Osteoblast (primary cell): Measurements from ENCODE around the gene CHST13. TPM values are rescaled to one million over a fixed set of nuclear protein-coding genes. Genes with fewer than 3 reads are reported as not detected.

Experiments used
- DNase-seq: peaks from one replicate; pipeline ENCODE4 v3.0.0; 2011; ENCODE audit warnings: low spot score, mixed read lengths; ENCODE audit not compliant: insufficient read length; ENCODE audit errors: missing footprints
- H2AFZ ChIP-seq: 2 replicates; pipeline ENCODE4 v1.6.0; 2011; ENCODE audit warnings: mild to moderate bottlenecking, low read length
- H3K27ac ChIP-seq: 2 replicates; pipeline ENCODE4 v1.5.1; 2011; ENCODE audit warnings: mild to moderate bottlenecking, low read depth, low read length, moderate library complexity
- H3K27me3 ChIP-seq: 2 replicates; pipeline ENCODE4 v1.6.0; 2012; ENCODE audit warnings: mild to moderate bottlenecking, control low read depth, inconsistent platforms, low read length, moderate library complexity; ENCODE audit not compliant: insufficient read depth
- H3K36me3 ChIP-seq: 2 replicates; pipeline ENCODE4 v1.5.1; 2011; ENCODE audit warnings: mild to moderate bottlenecking, low read length, control low read depth, moderate library complexity; ENCODE audit not compliant: insufficient read depth
- H3K4me1 ChIP-seq: 2 replicates; pipeline ENCODE4 v1.5.1; 2011; ENCODE audit warnings: mild to moderate bottlenecking, low read length, control low read depth, moderate library complexity; ENCODE audit not compliant: insufficient read depth
- H3K4me2 ChIP-seq: 2 replicates; pipeline ENCODE4 v1.6.0; 2011; ENCODE audit warnings: mild to moderate bottlenecking, low read length; ENCODE audit not compliant: insufficient read depth
- H3K4me3 ChIP-seq: fragments of 200-600 bp; sonication (generic); 3 replicates; pipeline ENCODE4 v1.5.1; 2012; ENCODE audit warnings: mild to moderate bottlenecking, low read length, inconsistent platforms; ENCODE audit not compliant: insufficient read depth
- H3K79me2 ChIP-seq: 2 replicates; pipeline ENCODE4 v1.6.0; 2012; ENCODE audit warnings: mild to moderate bottlenecking, low read length, control low read depth, inconsistent platforms; ENCODE audit not compliant: insufficient read depth
- H3K9me3 ChIP-seq: 2 replicates; pipeline ENCODE4 v1.5.1; 2011; ENCODE audit warnings: low read depth, low read length, control low read depth
- H4K20me1 ChIP-seq: 2 replicates; pipeline ENCODE4 v1.6.0; 2012; ENCODE audit warnings: mild to moderate bottlenecking, low read length, control low read depth; ENCODE audit not compliant: insufficient read depth
- CTCF ChIP-seq: IDR thresholded peaks from 2 replicates; pipeline ENCODE4 v1.5.1; 2011; ENCODE audit warnings: mild to moderate bottlenecking, low read depth, low read length, moderate library complexity; ENCODE audit errors: extremely low read depth
- total RNA-seq: library from RNA; depleted of rRNA; stranded (reverse); fragments of >200 nt; gene quantifications from 2 replicates; pipeline ENCODE4 v1.2.3, GENCODE V29; 2012

Gene CHST13
- total RNA-seq, 1 donor: under 0.01 TPM

GRCh38 chr3:126549861-126550487, 26.0 kb downstream of the CHST13 start:
- Histone ChIP-seq H3K79me2 (no peaks in the 10 kb centered on the region), H2AFZ (no peak overlapping the region), H3K27me3 (peaks cover 26% of the 10 kb centered on the region), H3K4me1 (no peaks in the 10 kb centered on the region), H3K9me3 (no peaks in the 10 kb centered on the region), H4K20me1 (no peaks in the 10 kb centered on the region), H3K4me2 (no peak overlapping the region), H3K4me3 (no peak overlapping the region), H3K27ac (no peak overlapping the region), H3K36me3 (no peaks in the 10 kb centered on the region)
- TF ChIP-seq CTCF: no peak
- DNase-seq: peak; percentile 58

- Histone ChIP-seq H3K9me3 (no peaks in the 10 kb centered on the region), H3K36me3 (no peaks in the 10 kb centered on the region), H3K4me1 (no peaks in the 10 kb centered on the region), H2AFZ (no peak overlapping the region), H4K20me1 (no peaks in the 10 kb centered on the region), H3K27ac (no peak overlapping the region), H3K4me3 (no peak overlapping the region), H3K4me2 (no peak overlapping the region), H3K79me2 (no peaks in the 10 kb centered on the region), H3K27me3 (peaks cover 26% of the 10 kb centered on the region)
- no peak for TF ChIP-seq CTCF
- peak; percentile 36 for DNase-seq
Observed at GRCh38 chr3:126550488-126551051, 26.6 kb downstream of the CHST13 start.

GRCh38 chr3:126551121-126551838, 27.3 kb downstream of the CHST13 start:
- no peaks in the 10 kb centered on the region for H3K79me2 ChIP-seq
- no peak overlapping the region for H3K27ac ChIP-seq
- H3K4me1 ChIP-seq: no peaks in the 10 kb centered on the region
- no peaks in the 10 kb centered on the region for H3K9me3 ChIP-seq
- no peak overlapping the region for H3K4me2 ChIP-seq
- TF ChIP-seq CTCF: no peak
- no peak overlapping the region for H3K4me3 ChIP-seq
- peak; percentile 69 for DNase-seq
- H3K27me3 ChIP-seq: peaks cover 26% of the 10 kb centered on the region
- no peaks in the 10 kb centered on the region for H3K36me3 ChIP-seq
- H4K20me1 ChIP-seq: no peaks in the 10 kb centered on the region
- no peak overlapping the region for H2AFZ ChIP-seq
